Measurements from ENCODE around the gene CALHM5. TPM values are rescaled to one million over a fixed set of nuclear protein-coding genes. Genes with fewer than 3 reads are reported as not detected.

The CALHM5 gene
- total RNA-seq, 1 experiment from 2014 or later: 0.05 TPM

DNA sequence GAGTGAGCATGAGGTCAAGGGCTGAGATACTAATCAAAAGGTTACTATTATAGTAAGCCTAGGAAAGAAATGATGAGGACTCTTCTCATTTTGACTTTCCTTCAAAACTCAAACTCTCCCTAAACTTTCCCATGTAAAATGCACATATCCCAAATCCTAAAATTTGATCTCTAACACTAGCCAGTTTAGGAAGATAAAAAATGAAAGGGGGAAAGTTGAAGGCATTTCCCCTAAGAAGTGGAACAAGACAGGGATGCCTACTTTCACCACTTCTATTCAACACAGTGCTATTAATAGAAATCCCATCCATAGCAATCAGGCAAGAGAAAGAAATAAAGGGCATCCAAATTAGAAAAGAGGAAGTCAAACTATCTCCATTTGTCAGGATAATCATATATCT, 2.9 kb upstream of the CALHM5 start:
- Mint-ChIP-seq H3K36me3 (ENCODE audit: insufficient read depth, unreplicated experiment) (peaks cover 3% of the 10 kb centered on the region), H3K9me3 (ENCODE audit: low read depth, unreplicated experiment) (peaks cover 2% of the 10 kb centered on the region), H3K27ac (ENCODE audit: unreplicated experiment) (no peak overlapping the region), H3K27me3 (ENCODE audit: unreplicated experiment) (peaks cover 24% of the 10 kb centered on the region), H3K4me3 (ENCODE audit: low read depth, unreplicated experiment) (no peak overlapping the region), H3K4me1 (ENCODE audit: low read depth, unreplicated experiment) (peaks cover 8% of the 10 kb centered on the region)
- DNase-seq: no peak
- TF ChIP-seq, protein P1, sequence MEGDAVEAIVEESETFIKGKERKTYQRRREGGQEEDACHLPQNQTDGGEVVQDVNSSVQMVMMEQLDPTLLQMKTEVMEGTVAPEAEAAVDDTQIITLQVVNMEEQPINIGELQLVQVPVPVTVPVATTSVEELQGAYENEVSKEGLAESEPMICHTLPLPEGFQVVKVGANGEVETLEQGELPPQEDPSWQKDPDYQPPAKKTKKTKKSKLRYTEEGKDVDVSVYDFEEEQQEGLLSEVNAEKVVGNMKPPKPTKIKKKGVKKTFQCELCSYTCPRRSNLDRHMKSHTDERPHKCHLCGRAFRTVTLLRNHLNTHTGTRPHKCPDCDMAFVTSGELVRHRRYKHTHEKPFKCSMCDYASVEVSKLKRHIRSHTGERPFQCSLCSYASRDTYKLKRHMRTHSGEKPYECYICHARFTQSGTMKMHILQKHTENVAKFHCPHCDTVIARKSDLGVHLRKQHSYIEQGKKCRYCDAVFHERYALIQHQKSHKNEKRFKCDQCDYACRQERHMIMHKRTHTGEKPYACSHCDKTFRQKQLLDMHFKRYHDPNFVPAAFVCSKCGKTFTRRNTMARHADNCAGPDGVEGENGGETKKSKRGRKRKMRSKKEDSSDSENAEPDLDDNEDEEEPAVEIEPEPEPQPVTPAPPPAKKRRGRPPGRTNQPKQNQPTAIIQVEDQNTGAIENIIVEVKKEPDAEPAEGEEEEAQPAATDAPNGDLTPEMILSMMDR (IDR thresholded peaks at IDR 0.05; ENCODE audit: unreplicated experiment): no peak
- intact Hi-C loops (cut with micrococcal nuclease; ENCODE audit: unreplicated experiment): no loop called here
- BruUV-seq (replicated peaks): no TSS peak
- CTCF ChIA-PET: no interaction called here

DNA sequence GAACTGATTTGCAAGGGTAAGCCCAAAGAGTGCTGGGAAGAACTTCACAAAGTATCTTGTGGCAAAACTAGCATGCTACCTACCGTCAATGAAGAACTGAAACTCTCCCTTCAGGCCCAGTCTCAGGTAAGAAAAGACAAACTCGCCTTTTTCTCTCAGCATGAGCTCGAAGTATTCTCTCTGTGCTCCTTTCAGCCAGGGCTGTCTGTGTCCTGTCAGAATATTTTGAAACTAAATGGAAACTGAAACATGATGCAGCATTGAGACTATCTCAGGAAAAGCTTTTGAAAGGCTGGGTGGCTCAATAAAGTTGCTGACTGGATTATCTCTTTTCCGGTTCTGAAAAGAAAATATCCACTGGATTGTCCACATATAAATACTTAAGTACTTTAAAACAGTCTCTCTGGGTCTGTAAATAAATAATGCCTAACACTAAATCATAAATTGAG, 696 bp downstream of the CALHM5 start:
- intact Hi-C loops (cut with micrococcal nuclease; ENCODE audit: unreplicated experiment): loop anchor here (5.0 kb wide), 1 partner anchor 225 kb away; no protein-coding TSS in a partner anchor
- no peak for DNase-seq
- no TSS peak for BruUV-seq (replicated peaks)
- Mint-ChIP-seq H3K27ac (ENCODE audit: unreplicated experiment) (no peak overlapping the region), H3K4me3 (ENCODE audit: low read depth, unreplicated experiment) (no peak overlapping the region), H3K36me3 (ENCODE audit: insufficient read depth, unreplicated experiment) (no peaks in the 10 kb centered on the region), H3K4me1 (ENCODE audit: low read depth, unreplicated experiment) (peaks cover 8% of the 10 kb centered on the region), H3K27me3 (ENCODE audit: unreplicated experiment) (peaks cover 17% of the 10 kb centered on the region), H3K9me3 (ENCODE audit: low read depth, unreplicated experiment) (peaks cover 2% of the 10 kb centered on the region)
- CTCF ChIA-PET: interaction anchor here (0.6 to 2.1 kb wide), 15 partner anchors 8 to 294 kb away, joined by 3 to 12 read pairs (median 5); partner anchors contain the start of genes RWDD1 and TSPYL1
- TF ChIP-seq, protein P1 (IDR thresholded peaks at IDR 0.05; ENCODE audit: unreplicated experiment): no peak

DNA sequence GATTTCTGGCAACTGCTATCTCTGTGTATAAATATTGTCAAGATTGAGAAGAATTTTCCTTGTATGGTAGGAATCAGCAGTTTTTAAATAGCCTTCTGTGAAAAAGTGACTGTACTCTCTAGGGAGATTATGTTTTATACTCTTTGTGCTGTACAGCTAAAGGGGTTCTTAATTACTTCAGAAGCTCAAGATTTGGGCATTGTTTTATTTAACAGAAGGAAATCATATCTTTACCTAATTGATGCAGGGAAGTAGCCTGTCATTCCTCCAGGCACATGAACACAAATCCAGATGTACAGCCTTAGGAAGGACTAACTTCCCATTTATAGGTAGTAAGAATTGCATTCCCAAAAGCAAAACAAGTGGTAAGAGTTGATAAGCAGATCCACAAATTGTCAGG, 1.3 kb downstream of the CALHM5 start:
- peaks cover 8% of the 10 kb centered on the region for H3K4me1 Mint-ChIP-seq (ENCODE audit: low read depth, unreplicated experiment)
- intact Hi-C loops (cut with micrococcal nuclease; ENCODE audit: unreplicated experiment): loop anchor here (5.0 kb wide), 1 partner anchor 225 kb away; no protein-coding TSS in a partner anchor
- H3K27me3 Mint-ChIP-seq (ENCODE audit: unreplicated experiment): peaks cover 19% of the 10 kb centered on the region
- H3K4me3 Mint-ChIP-seq (ENCODE audit: low read depth, unreplicated experiment): no peak overlapping the region
- no peaks in the 10 kb centered on the region for H3K36me3 Mint-ChIP-seq (ENCODE audit: insufficient read depth, unreplicated experiment)
- peaks cover 2% of the 10 kb centered on the region for H3K9me3 Mint-ChIP-seq (ENCODE audit: low read depth, unreplicated experiment)
- no peak for DNase-seq
- TF ChIP-seq, protein P1 (IDR thresholded peaks at IDR 0.05; ENCODE audit: unreplicated experiment): no peak
- no peak overlapping the region for H3K27ac Mint-ChIP-seq (ENCODE audit: unreplicated experiment)
- no TSS peak for BruUV-seq (replicated peaks)
- CTCF ChIA-PET: interaction anchor here (1.3 to 2.1 kb wide), 3 partner anchors 68 to 225 kb away, joined by 3 to 12 read pairs (median 9); no protein-coding TSS in a partner anchor

DNA sequence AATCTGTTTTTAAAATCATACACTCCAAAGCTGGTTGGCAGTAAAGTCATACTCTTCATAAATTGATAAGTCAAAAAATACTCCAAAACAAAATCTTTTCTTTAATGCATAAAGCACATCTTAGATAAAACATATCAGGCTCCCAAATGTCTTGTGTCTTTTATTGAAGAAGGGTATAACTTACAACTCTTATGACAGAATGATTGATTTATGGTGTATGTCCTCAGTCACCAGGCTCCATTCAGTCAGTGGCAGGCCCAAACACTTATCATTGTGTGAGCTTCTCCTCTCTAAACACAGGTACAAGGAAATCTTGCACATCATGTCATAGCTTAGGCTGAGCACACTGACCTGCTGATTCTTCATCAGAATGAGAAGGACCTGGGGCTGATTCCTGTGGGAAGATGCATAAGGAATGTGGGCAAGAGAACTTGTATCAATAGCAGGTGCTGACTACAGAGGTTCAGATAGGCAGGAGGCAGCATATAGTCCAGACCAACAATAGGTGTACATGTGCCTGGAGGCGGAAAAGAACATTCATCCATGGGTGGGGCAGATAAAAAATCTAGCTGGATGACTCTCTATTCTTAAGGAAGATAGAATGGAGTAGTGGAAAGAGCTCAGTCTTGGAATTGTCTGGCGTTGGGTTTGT, 1.9 kb downstream of the CALHM5 start:
- Mint-ChIP-seq H3K27ac (ENCODE audit: unreplicated experiment) (no peak overlapping the region), H3K4me3 (ENCODE audit: low read depth, unreplicated experiment) (no peak overlapping the region), H3K27me3 (ENCODE audit: unreplicated experiment) (peaks cover 25% of the 10 kb centered on the region), H3K36me3 (ENCODE audit: insufficient read depth, unreplicated experiment) (no peaks in the 10 kb centered on the region), H3K9me3 (ENCODE audit: low read depth, unreplicated experiment) (peaks cover 2% of the 10 kb centered on the region), H3K4me1 (ENCODE audit: low read depth, unreplicated experiment) (peaks cover 8% of the 10 kb centered on the region)
- CTCF ChIA-PET: interaction anchor here (1.0 kb wide), 1 partner anchor 226 kb away, joined by 3 read pairs; no protein-coding TSS in a partner anchor
- no TSS peak for BruUV-seq (replicated peaks)
- intact Hi-C loops (cut with micrococcal nuclease; ENCODE audit: unreplicated experiment): loop anchor here (5.0 kb wide), 1 partner anchor 226 kb away; no protein-coding TSS in a partner anchor
- DNase-seq: no peak
- TF ChIP-seq, protein P1 (IDR thresholded peaks at IDR 0.05; ENCODE audit: unreplicated experiment): no peak

Data from Calu3 (cell line).